ENCODE results near the gene ALDH9A1.

- TF ChIP-seq CTCF (IDR thresholded peaks at IDR 0.05): no peak
- TF ChIP-seq POLR2A (IDR thresholded peaks at IDR 0.05): no peak
These were observed 60.9 kb downstream of the ALDH9A1 start for GRCh38 chr1:165637427-165637826.

All from tibial nerve (tissue), 3 donors.